Stimulated activated CD8-positive, alpha-beta memory T cell treated with anti-CD3 and anti-CD28 coated beads, Interleukin-2, amount 100 ng/mL, for 1 hour (primary cell): Measurements from ENCODE around the gene SART3.

ENCODE experiments used
- DNase-seq, 2 donors: peaks; one replicate each; pipeline ENCODE4 v3.0.0-alpha.2; 2020; ENCODE audit warnings: low read depth in 2 of 2

SART3 gene

GRCh38 chr12:108523365-108523764 is 37.6 kb downstream of the SART3 start:
- DNase-seq: no peak

GRCh38 chr12:108519558-108519957 is 41.4 kb downstream of the SART3 start:
- DNase-seq: no peak

- no peak for DNase-seq
Measured at GRCh38 chr12:108518716-108519496, 42.1 kb downstream of the SART3 start.

- DNase-seq: no peak
Measured at GRCh38 chr12:108518101-108518715, 42.8 kb downstream of the SART3 start.

DNA sequence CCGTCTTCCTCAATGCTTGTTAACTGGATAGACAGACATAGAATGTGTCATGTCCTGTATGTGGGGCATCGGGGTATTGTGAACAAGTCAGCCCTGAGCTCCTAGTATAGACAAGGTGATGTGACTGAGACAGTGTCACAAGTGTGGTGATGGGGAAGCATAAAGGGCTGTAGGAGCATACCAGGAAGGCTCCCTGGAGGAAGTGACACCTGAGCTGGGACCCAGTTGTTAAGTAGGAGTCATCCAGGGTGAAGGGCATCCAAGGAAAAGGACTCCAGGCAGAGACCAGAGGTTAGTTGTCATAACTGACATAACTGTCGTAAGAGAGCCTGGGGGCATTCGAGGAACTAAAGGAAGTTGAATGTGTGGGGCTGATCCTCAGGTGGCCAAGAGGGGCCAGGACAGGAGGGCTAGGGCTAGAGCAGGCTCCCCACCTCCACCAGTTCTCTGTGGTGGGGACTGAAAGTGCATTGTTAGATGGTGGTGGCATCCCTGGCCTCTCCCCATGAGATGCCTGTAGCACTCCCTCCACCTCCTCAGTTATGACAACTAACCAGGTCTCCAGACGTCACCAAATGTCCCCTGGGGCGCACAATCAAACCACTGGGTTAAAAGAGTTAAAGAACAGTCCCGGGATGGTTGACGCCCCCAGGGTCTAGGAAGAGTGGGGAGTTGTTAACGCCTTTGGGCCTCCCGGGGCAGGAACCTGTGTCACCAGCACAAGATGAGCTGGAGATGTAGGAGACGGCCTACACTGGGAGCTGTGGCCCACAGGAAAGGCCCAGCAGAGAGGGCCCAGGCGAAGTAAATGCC is 43.5 kb downstream of the SART3 start:
- DNase-seq: no peak

- no peak for DNase-seq
Measured at GRCh38 chr12:108516511-108517275, 44.3 kb downstream of the SART3 start.

DNA sequence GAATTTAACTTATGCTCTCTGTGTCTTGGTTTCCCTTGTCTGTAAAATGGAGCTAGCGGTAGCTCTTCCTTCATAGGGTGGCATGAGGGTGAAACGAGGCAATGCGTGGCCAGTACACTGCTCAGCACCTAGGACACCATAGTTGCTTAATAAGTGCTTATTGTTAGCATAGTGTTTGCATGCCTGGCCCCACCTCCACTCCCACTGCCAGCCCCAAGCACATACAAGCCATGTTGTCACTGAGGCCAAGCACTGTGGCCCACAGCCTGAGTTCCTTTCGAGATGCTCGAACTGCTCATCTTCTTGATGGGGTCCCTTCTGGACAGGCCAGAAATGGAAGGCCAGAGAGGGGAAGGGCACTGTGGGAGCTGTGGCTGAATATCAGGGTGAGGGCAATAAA is 45.1 kb downstream of the SART3 start:
- DNase-seq: no peak

DNA sequence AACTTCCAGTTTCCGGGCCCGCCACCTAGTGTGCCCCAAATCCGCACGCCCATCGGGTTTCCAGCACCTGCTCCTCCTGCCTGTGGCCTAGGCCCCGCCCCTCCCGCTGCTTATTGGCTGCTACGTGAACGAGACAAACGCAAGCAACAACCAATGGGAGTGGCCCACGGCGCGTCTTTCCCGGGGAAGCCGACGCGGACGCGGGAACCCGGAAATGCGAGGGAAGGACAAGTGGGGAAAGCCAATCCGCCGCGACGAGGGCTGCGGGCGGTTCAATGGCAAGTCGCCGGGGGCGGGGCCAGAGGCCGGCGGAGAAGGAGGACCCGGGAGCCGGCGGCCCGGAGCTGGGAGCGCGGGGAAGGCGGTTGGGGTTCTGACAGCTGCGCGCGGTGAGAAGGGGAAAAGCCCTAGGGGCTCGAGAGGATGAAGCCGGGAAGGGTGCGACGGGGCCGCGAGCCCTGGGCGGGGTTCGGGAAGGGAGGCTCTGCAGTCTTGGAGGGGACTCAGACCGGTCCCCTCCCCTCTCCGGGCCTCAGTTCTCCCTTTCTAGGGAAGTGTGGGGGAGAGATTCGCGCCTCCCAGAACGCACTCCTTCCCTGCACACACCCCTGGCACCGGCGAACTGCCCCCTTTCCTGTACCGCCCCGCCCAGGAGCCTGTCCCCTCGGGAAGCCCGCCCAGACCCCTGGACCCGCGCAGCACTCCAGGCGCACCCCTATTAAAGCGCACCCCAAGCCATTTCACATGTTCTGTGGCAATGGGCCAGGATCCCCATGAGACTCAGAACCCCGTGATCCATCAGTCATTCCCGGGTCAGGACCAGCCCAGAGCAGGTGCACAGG is 45.8 kb downstream of the SART3 start, which contains the start of gene FICD:
TSS of gene FICD (plus strand) at position 305 of the 842 bp plus-strand sequence. CDS start 1,696 bp downstream, outside the sequence.
- DNase-seq: peak; percentile 98

DNA sequence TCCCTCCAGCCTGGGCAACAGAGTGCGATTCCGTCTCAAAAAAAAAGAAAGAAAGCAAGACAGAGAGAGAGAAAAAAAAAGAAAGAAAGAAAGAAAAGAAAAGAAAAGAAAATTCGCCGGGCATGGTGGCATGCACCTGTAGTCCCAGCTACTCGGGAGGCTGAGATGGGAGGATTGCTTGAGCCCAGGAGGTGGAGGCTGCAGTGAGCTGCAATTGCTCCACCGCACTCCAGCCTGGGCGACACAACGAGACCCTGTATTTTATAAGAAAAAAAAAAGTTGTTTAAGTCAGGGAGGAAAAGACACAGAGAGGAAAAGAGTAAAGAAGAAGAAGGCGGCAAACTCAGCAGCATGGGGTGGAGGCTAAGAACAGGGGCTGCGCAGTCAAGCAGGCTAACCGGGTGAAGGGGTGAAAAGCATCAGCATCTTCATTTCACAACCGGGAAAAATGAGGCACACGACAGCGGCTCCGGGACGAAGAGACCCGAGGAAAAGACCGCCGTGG is 46.5 kb downstream of the SART3 start:
- no peak for DNase-seq

- peak; percentile 48 to 58 for DNase-seq
Measured at GRCh38 chr12:108511633-108512540, 49.1 kb downstream of the SART3 start.

DNA sequence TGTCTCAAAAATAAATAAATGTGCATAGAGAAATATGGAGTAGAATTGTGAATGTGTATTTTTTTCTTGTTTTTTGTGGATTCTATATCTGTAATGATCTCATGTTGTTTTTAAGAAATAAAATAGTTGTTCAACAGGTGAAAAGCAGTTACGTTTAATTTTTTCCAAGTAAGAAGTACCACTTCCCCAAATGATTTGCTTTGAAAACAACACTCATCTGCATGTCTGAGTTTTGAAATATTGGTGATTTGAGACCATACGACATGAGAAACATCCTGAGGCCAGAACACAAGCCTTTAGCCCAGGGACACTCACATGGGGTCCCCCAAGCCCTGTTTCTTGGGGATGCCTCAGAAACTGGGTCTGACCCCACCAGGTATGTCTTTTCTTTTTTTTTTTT is 50.1 kb downstream of the SART3 start:
- DNase-seq: no peak

- no peak for DNase-seq
Measured at GRCh38 chr12:108509806-108510205, 51.2 kb downstream of the SART3 start.

DNA sequence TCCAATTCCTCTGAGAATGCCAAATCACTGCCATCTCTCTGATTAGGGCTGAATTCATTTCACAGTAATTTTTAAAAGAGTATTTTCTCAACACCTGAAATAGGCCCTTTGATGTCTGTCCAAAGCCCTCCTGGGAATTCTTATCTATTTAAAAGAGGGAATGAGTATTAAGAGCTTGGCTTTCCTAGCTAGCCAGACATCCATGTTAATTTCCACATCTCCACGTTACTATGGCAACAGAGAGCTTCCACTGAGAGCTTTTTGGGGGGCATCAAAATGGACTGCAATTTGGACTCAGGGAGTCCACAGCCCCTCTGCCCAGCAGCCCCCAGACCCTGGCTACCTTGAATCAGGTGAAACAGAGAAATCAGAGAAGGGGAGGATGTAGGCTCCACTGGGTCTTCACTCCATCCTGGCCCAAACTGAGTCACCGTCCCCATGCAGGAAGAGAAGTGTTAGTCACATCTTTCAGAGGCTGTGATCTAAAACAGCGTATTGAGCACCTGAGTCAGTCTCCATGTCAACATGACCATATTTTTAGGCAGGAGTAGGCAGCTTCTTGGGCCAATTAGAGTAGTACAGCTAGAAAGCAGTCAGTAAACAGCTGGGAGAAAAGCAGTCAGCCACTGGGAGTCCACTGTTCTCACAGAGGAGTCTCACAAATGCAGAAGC is 52.9 kb downstream of the SART3 start:
- DNase-seq: no peak

GRCh38 chr12:108505129-108505528 is 55.8 kb downstream of the SART3 start:
- no peak for DNase-seq

DNA sequence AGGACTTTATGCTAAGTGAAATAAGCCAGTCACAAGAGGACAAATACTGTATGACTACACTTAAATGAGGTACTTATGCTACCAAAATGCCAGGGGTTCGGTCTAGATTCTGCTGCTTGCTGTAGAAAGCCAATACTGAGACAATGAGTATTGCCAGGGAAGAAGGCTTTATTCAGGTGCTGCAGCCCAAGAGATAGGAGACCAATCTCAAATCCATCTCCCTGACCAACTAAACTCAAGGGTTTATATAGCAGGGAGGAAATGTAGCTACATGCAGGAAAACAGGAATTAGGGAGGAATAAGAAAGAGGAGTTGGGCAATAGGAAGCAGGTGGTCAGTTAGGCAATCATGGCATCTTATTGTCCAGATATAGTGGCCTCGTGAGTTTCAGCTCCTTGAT is 58.1 kb downstream of the SART3 start:
- no peak for DNase-seq

- DNase-seq: no peak
Measured at GRCh38 chr12:108498136-108498535, 62.8 kb downstream of the SART3 start.

- DNase-seq: no peak
Measured at GRCh38 chr12:108495823-108496579, 65.0 kb downstream of the SART3 start.

DNA sequence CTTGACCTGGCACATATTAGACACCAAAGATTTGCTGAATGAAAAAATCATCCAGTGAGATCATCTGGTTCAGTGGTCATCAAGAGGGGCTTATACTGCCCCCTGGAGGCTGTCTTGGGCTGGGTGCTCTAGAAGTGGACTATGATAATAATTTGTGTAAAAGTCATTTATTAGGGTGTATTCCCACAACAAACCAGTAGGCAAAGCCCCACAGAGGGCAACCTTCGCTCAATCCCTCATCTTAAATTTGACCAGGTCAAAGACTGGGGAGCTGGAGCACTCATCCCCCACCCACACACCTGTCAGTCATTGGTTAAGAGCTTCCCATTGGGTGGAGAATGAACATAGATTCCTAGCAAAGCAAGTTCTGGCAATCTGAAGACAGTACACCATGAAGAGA is 65.9 kb downstream of the SART3 start:
- DNase-seq: no peak
